Ovary (tissue), 9 donors: ENCODE measurements around the gene YIF1A. TPM values are rescaled to one million over a fixed set of nuclear protein-coding genes. Genes with fewer than 3 reads are reported as not detected.
"Not testable (repeated sequence)": the region's sequence is repeated elsewhere in the genome, so short reads cannot be mapped to it uniquely, and the experiment has no call there.

Source experiments
- DNase-seq, 5 donors: peaks; one replicate each; pipeline ENCODE4 v3.0.0-alpha.2; 2019 to 2020
- H3K27ac ChIP-seq, 2 donors: fragments of 200-600 bp; one replicate each; pipeline versions ENCODE4 v1.5.1 to v1.8.0; 2019 to 2022
- H3K27me3 ChIP-seq: fragments of 200-600 bp; one replicate; pipeline ENCODE4 v1.8.0; 2022
- H3K36me3 ChIP-seq: fragments of 200-600 bp; sonication (generic); one replicate; pipeline ENCODE4 v1.5.1; 2019
- H3K4me1 ChIP-seq: one replicate; pipeline ENCODE4 v1.8.1; 2013; ENCODE audit warnings: mild to moderate bottlenecking, moderate library complexity; ENCODE audit not compliant: insufficient read depth
- H3K4me3 ChIP-seq: fragments of 200-600 bp; sonication (generic); one replicate; pipeline ENCODE4 v1.5.1; 2017
- H3K9me3 ChIP-seq, 2 donors: fragments of 200-600 bp in 1 of 2; sonication (generic) in 1 of 2; one replicate each; pipeline versions ENCODE4 v1.5.1 to v1.8.1; 2013 to 2019; ENCODE audit warnings: mild to moderate bottlenecking in 1 of 2, moderate library complexity in 1 of 2
- CTCF ChIP-seq, 3 donors: fragments of 450-650 bp in 2 of 3; fragments of 200-600 bp in 1 of 3; IDR thresholded peaks; one replicate each; pipeline versions ENCODE4 v1.5.1 to v1.8.0; 2016 to 2022; ENCODE audit warnings: antibody characterized with exemption in 3 of 3, mild to moderate bottlenecking in 1 of 3
- EP300 ChIP-seq: sonication (generic); formaldehyde crosslinking; IDR thresholded peaks from one replicate; pipeline ENCODE4 v1.6.1; 2017; ENCODE audit warnings: antibody characterized with exemption
- POLR2A ChIP-seq: fragments of 450-650 bp; IDR thresholded peaks from one replicate; pipeline ENCODE4 v1.6.1; 2017; ENCODE audit warnings: antibody characterized with exemption, mild to moderate bottlenecking, moderate library complexity
- WGBS, 3 donors: extraction: QIAGEN DNeasy Blood & Tissue Kit in 1 of 3; methylation state at CpG; one replicate each; pipeline versions ENCODE4 v1.1.5 to v1.1.7; 2013 to 2017; 5-methylcytosine and 5-hydroxymethylcytosine counted together
- intact Hi-C, 4 donors: fragments of 100-400 bp; cut with DNase I; formaldehyde crosslinking; loops; one replicate each; pipeline versions ENCODE4 v1.11.0 to v1.15.1; 2022 to 2023
- polyA plus RNA-seq, 2 donors: library from polyadenylated mRNA; stranded (reverse); fragments of 200-250 nt in 1 of 2; fragments of 350-450 nt in 1 of 2; fragmentation: Illumina TruSeq in 1 of 2; extraction: RNeasy Lipid Tissue Mini Kit (QIAGEN cat#74804) in 1 of 2; gene quantifications; one replicate each; pipeline ENCODE4 v1.2.3, GENCODE V29; 2013 to 2014
- total RNA-seq, 7 donors: library from RNA; depleted of rRNA in 2 of 7; stranded (reverse); fragments of >200 nt in 2 of 7; fragmentation: NEBNext Ultra II Directional in 3 of 7; extraction: Animal tissue kit (Norgen Biotek cat#: 25700) in 3 of 7; gene quantifications; one replicate each; pipeline versions ENCODE4 v1.1.0 to v1.2.4, GENCODE V29; 2016 to 2023
- donor health status: DM: no; HTN: no; CAD: no; lungs with moderate emphysema.
- donor health status: DM: no; HTN: no; CAD: no.
- donor health status: Bipolar disorder and iron deficiency.
- donor health status: DM: yes; HTN: yes; CAD: no.
- donor health status: DM: no; HTN: no; CAD: no.
- donor health status: DM: yes; HTN: yes; CAD: no.

The YIF1A gene
- total and polyA plus RNA-seq, 9 donors: 39.3 to 91.0 (median 64.2) TPM

GRCh38 chr11:66322732-66323427 is 33.9 kb upstream of the YIF1A start:
- DNase-seq: peak in 1 of 5 donors; percentile 46
- 59 to 70% (median 64%) methylated on average over 11 of the region's 11 CpGs for WGBS, 3 donors
- H3K27me3 ChIP-seq: no peaks in the 10 kb centered on the region
- no peaks in the 10 kb centered on the region for H3K36me3 ChIP-seq
- H3K27ac ChIP-seq: no peak overlapping the region
- no peaks in the 10 kb centered on the region for H3K9me3 ChIP-seq
- no peak overlapping the region for H3K4me3 ChIP-seq
- H3K4me1 ChIP-seq: peaks cover 15% of the 10 kb centered on the region
- intact Hi-C loops: no loop called here
- TF ChIP-seq POLR2A: no peak
- TF ChIP-seq EP300: no peak
- no peak for TF ChIP-seq CTCF (IDR thresholded peaks at IDR 0.05)

GRCh38 chr11:66321606-66322005 is 32.7 kb upstream of the YIF1A start:
- Histone ChIP-seq H3K27me3 (no peaks in the 10 kb centered on the region), H3K4me3 (no peak overlapping the region), H3K9me3 (no peaks in the 10 kb centered on the region), H3K27ac (no peak overlapping the region), H3K4me1 (peaks cover 23% of the 10 kb centered on the region), H3K36me3 (no peaks in the 10 kb centered on the region)
- intact Hi-C loops: no loop called here
- no peak for DNase-seq
- WGBS, 3 donors: 86 to 88% (median 88%) methylated on average over 4 of the region's 4 CpGs
- TF ChIP-seq EP300: no peak
- no peak for TF ChIP-seq CTCF (IDR thresholded peaks at IDR 0.05)
- TF ChIP-seq POLR2A: no peak

GRCh38 chr11:66320748-66321147 is 31.8 kb upstream of the YIF1A start:
- H3K36me3 ChIP-seq, H3K4me3 ChIP-seq, intact Hi-C loops, H3K27ac ChIP-seq, H3K27me3 ChIP-seq, H3K9me3 ChIP-seq, DNase-seq: not testable (repeated sequence)
- H3K4me1 ChIP-seq: peaks cover 26% of the 10 kb centered on the region
- WGBS, 3 donors: 88 to 93% (median 92%) methylated on average over 6 of the region's 6 CpGs

- H3K36me3 ChIP-seq, intact Hi-C loops, DNase-seq, H3K27ac ChIP-seq, H3K4me3 ChIP-seq, H3K9me3 ChIP-seq, H3K27me3 ChIP-seq: not testable (repeated sequence)
- peaks cover 26% of the 10 kb centered on the region for H3K4me1 ChIP-seq
- WGBS, 3 donors: 96 to 100% (median 99%) methylated on average over 1 to 2 of the region's 2 CpGs
Observed at GRCh38 chr11:66320289-66320688, 31.3 kb upstream of the YIF1A start.

- Histone ChIP-seq H3K27me3 (no peaks in the 10 kb centered on the region), H3K36me3 (no peaks in the 10 kb centered on the region), H3K27ac (peak overlapping the region in 1 of 2 donors; percentile 76), H3K9me3 (no peaks in the 10 kb centered on the region), H3K4me1 (peaks cover 32% of the 10 kb centered on the region), H3K4me3 (no peak overlapping the region)
- TF ChIP-seq CTCF (IDR thresholded peaks at IDR 0.05) (no peak), POLR2A (no peak), EP300 (no peak)
- peak in 1 of 5 donors; percentile 15 for DNase-seq
- intact Hi-C loops: no loop called here
- WGBS, 3 donors: 51 to 73% (median 67%) methylated on average over 3 of the region's 3 CpGs
Observed at GRCh38 chr11:66318600-66318970, 29.6 kb upstream of the YIF1A start.
